Choroid plexus epithelial cell (primary cell): ENCODE measurements around the gene ZSWIM4.

ENCODE experiments used
- DNase-seq: peaks from one replicate; pipeline ENCODE4 v3.0.0-alpha.2; 2010; ENCODE audit warnings: low read depth
- H3K4me3 ChIP-seq: 2 replicates; pipeline ENCODE4 v1.5.1; 2011; ENCODE audit warnings: low read depth, mild to moderate bottlenecking, control low read depth, low read length, moderate library complexity
- CTCF ChIP-seq: conservative IDR thresholded peaks from 2 replicates; pipeline ENCODE4 v1.5.1; 2011; ENCODE audit warnings: low read depth, mild to moderate bottlenecking, control low read depth, inconsistent platforms, low read length, moderate library complexity

ZSWIM4 gene

GRCh38 chr19:13812544-13812943, 17.3 kb downstream of the ZSWIM4 start:
- no peak for TF ChIP-seq CTCF
- H3K4me3 ChIP-seq, result no peak overlapping the region
- no peak for DNase-seq

DNA sequence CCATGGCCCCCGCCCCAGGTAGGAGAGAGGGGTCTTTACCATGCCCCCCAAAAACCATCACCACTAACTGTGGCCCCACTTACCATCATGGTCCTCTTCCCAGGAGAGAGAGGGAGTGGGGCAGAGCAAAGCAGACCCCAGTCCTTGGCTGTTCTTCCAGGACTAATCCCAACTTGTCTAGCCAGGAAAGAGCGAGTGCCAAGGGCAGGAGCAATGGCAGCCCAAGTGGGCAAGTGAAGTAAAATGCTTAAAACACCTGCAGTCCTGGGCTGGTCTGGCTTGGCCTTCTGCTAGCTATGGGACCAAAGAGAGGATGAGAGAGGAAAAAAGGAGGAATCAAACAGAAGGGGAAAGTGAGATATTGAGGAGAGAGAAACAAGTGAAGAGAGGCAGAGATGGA, 17.9 kb downstream of the ZSWIM4 start:
- TF ChIP-seq CTCF, result no peak
- H3K4me3 ChIP-seq, result no peak overlapping the region
- no peak for DNase-seq

- H3K4me3 ChIP-seq, result no peak overlapping the region
- DNase-seq, result no peak
- no peak for TF ChIP-seq CTCF
These were observed 19.3 kb downstream of the ZSWIM4 start for GRCh38 chr19:13814550-13814949.

- no peak for DNase-seq
These were observed 21.9 kb downstream of the ZSWIM4 start for GRCh38 chr19:13817018-13817614.

GRCh38 chr19:13817615-13818371, 22.6 kb downstream of the ZSWIM4 start:
- DNase-seq, result no peak
- no peak for TF ChIP-seq CTCF
- H3K4me3 ChIP-seq, result no peak overlapping the region

More at GRCh38 chr19:13817018-13817614, 21.9 kb downstream of the ZSWIM4 start:
- H3K4me3 ChIP-seq, result no peak overlapping the region
- TF ChIP-seq CTCF, result no peak

- no peak for TF ChIP-seq CTCF
- DNase-seq, result no peak
- H3K4me3 ChIP-seq, result no peak overlapping the region
These were observed 24.0 kb downstream of the ZSWIM4 start for GRCh38 chr19:13819238-13819637.

GRCh38 chr19:13821292-13821691, 26.0 kb downstream of the ZSWIM4 start:
- no peak for TF ChIP-seq CTCF
- H3K4me3 ChIP-seq, result no peak overlapping the region
- no peak for DNase-seq
